Measurements from ENCODE around the gene VN1R5. TPM values are rescaled to one million over a fixed set of nuclear protein-coding genes. Genes with fewer than 3 reads are reported as not detected.

The VN1R5 gene
- total RNA-seq, 6 experiments from 2014 or later = not detected

DNA sequence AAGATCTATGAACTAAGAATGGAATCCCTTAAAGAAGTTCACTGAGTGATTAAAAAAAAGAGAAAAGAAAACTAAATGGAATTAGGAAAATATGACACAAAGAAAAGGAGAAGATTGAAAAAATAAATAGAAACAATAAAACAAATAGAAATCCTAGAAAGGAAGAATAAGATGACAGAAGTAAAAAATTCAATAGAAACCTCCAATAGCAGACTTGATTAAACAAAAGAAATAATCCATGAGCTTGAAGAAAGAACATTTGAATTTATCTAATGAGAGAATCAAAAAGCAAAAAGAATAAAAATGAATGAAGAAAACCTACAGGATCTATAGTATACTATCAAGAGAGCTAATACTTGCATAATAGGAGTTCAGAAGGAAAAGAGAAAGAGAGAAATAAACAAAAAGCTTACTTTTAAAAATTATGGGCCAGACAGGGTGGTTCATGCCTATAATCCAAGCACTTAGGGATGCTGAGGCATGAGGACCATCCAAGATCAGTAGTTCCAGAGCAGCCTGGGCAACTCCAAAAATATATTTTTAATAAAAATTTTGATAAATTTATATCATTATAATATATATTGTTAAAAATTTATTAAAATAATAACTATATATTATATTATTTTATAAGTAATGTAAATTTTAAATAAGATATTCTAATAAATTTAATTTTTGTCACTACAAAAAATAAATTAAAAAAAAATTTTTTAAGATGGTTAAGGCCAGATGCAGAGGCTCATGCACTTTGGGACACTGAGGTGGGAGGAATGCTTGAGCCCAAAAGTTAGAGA is 9.4 kb upstream of the VN1R5 start:
- DNase-seq (no peak), ATAC-seq (no peak)
- TF ChIP-seq POLR2A (IDR thresholded peaks at IDR 0.05) = no peak
- TF ChIP-seq, protein P1, sequence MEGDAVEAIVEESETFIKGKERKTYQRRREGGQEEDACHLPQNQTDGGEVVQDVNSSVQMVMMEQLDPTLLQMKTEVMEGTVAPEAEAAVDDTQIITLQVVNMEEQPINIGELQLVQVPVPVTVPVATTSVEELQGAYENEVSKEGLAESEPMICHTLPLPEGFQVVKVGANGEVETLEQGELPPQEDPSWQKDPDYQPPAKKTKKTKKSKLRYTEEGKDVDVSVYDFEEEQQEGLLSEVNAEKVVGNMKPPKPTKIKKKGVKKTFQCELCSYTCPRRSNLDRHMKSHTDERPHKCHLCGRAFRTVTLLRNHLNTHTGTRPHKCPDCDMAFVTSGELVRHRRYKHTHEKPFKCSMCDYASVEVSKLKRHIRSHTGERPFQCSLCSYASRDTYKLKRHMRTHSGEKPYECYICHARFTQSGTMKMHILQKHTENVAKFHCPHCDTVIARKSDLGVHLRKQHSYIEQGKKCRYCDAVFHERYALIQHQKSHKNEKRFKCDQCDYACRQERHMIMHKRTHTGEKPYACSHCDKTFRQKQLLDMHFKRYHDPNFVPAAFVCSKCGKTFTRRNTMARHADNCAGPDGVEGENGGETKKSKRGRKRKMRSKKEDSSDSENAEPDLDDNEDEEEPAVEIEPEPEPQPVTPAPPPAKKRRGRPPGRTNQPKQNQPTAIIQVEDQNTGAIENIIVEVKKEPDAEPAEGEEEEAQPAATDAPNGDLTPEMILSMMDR (IDR thresholded peaks at IDR 0.05) = no peak
- H3K9me3 ChIP-seq = peaks cover 0 to 3% (median 0%) of the 10 kb centered on the region in 4 donors
- intact Hi-C loops (cut with DNase I) = no loop called here
- H3K4me3 ChIP-seq = no peak overlapping the region
- no peaks in the 10 kb centered on the region for H3K27me3 ChIP-seq
- no peak overlapping the region for H3K27ac ChIP-seq
- no peaks in the 10 kb centered on the region for H3K4me1 ChIP-seq
- no peaks in the 10 kb centered on the region for H3K36me3 ChIP-seq

DNA sequence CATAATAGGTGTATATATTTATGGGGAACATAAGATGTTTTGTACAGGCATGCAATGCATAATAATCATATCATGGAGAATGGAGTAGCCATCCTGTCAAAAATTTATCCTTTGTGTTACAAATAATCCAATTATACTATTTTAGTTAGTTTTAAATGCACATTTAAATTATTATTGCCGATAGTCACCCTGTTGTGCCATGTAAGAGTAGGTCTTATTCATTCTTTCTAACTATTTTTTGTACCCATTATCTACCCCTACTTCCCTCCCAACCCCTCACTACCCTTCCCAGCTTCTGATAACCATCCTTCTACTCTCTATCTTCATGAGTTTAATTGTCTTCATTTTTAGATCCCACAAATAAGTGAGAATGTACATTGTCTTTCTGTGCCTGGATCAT is 8.3 kb upstream of the VN1R5 start:
- no peak for ATAC-seq
- intact Hi-C loops (cut with DNase I) = no loop called here
- no peak for DNase-seq
- peaks cover 0 to 3% (median 0%) of the 10 kb centered on the region in 4 donors for H3K9me3 ChIP-seq
- 78% methylated on average over 1 of the region's 1 CpG for WGBS (ENCODE audit: insufficient coverage, low coverage, low lambda C conversion rate, missing lambda C conversion rate)
- H3K27ac ChIP-seq = no peak overlapping the region
- H3K4me3 ChIP-seq = no peak overlapping the region
- no peaks in the 10 kb centered on the region for H3K36me3 ChIP-seq
- TF ChIP-seq POLR2A (IDR thresholded peaks at IDR 0.05) = no peak
- TF ChIP-seq, protein P1 (IDR thresholded peaks at IDR 0.05) = no peak
- H3K27me3 ChIP-seq = no peaks in the 10 kb centered on the region
- H3K4me1 ChIP-seq = no peaks in the 10 kb centered on the region

DNA sequence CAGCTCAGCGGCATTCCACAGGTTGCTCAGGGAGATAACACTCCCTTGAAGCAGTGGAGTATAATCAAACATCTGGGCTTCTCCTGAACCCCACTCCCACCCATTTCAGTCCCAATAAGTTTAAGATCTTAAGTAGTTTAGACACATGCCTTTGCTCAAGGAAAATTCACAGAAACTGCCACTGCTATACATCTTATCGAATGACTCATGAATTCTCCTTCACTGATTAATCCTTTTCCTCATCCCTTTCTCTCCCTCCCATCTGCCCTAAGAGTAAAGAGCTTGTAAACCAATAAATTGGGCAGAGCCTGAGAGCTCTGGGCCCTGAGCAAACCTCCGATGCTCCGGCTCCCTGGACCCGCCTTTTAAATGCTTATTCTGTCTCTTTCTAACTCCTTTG is 10.2 kb downstream of the VN1R5 start:
- DNase-seq (no peak), ATAC-seq (no peak)
- WGBS (ENCODE audit: insufficient coverage, low coverage, low lambda C conversion rate, missing lambda C conversion rate) = 78% methylated on average over 5 of the region's 5 CpGs

DNA sequence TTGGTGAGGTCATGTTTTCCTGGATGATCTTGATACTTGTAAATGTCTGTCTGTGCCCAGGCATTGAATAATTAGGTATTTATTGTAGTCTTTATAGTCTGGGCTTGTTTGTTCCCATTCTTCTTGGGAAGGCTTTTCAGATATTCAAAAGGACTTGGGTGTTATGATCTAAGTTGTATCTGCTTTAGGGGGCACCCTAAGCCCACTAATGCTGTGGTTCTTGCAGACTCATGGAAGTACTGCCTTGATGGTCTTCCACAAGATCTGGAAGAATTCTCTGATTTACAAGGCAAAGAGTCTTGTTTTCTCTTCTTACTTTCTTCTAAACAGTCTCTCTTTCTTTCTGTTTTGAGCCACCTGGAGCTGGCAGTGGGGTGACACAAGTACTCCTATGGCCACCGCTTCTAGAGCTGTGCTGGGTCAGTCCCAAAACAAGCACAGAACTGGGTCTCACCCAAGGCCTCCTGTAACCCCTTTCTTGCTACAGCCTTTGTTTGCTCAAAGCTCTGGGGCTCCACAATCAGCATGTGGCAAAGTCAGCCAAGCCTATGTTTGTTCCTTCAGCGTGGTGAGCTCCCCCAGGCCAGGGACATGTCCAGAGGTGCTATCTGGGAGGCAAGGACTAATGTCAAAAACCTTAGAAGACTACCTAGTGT is 12.6 kb downstream of the VN1R5 start:
- no peaks in the 10 kb centered on the region for H3K36me3 ChIP-seq
- no peak overlapping the region for H3K4me3 ChIP-seq
- ATAC-seq = peak; percentile 35 to 98 (median 92)
- 14% methylated on average over 1 of the region's 2 CpGs for WGBS (ENCODE audit: insufficient coverage, low coverage, low lambda C conversion rate, missing lambda C conversion rate)
- no peaks in the 10 kb centered on the region for H3K9me3 ChIP-seq
- H3K27me3 ChIP-seq = no peaks in the 10 kb centered on the region
- TF ChIP-seq, protein P1 (IDR thresholded peaks at IDR 0.05) = no peak
- no peak for TF ChIP-seq POLR2A (IDR thresholded peaks at IDR 0.05)
- H3K4me1 ChIP-seq = peaks cover 0 to 7% (median 0%) of the 10 kb centered on the region in 4 donors
- DNase-seq = peak in 2 of 3 donors; percentile 72 to 73
- intact Hi-C loops (cut with DNase I) = no loop called here
- H3K27ac ChIP-seq = peak overlapping the region in 1 of 3 donors; percentile 24

More for the DNA sequence above, 10.2 kb downstream of the VN1R5 start:
- Histone ChIP-seq H3K4me1 (peaks cover 0 to 7% (median 0%) of the 10 kb centered on the region in 4 donors), H3K27ac (no peak overlapping the region), H3K4me3 (no peak overlapping the region), H3K36me3 (no peaks in the 10 kb centered on the region), H3K9me3 (no peaks in the 10 kb centered on the region), H3K27me3 (no peaks in the 10 kb centered on the region)
- intact Hi-C loops (cut with DNase I) = no loop called here
- TF ChIP-seq, protein P1 (IDR thresholded peaks at IDR 0.05) = no peak
- TF ChIP-seq POLR2A (IDR thresholded peaks at IDR 0.05) = no peak
